HG02759 (cell line): ENCODE results near the gene RALB.

Experiments used
- ATAC-seq: cut with Tn5 transposase; IDR thresholded peaks from one replicate; pipeline ENCODE4 v1.9.1; 2021; ENCODE audit warnings: mild to moderate bottlenecking, moderate library complexity; ENCODE audit not compliant: unreplicated experiment

RALB gene

GRCh38 chr2:120262150-120262549 lies 9.5 kb downstream of the RALB start:
- no peak for ATAC-seq

- no peak for ATAC-seq
These were observed 10.2 kb downstream of the RALB start for GRCh38 chr2:120262761-120263428.

- ATAC-seq, result peak; percentile 45
These were observed 12.4 kb downstream of the RALB start for GRCh38 chr2:120265006-120265405.

- no peak for ATAC-seq
These were observed 14.7 kb downstream of the RALB start for GRCh38 chr2:120267348-120267747.

DNA sequence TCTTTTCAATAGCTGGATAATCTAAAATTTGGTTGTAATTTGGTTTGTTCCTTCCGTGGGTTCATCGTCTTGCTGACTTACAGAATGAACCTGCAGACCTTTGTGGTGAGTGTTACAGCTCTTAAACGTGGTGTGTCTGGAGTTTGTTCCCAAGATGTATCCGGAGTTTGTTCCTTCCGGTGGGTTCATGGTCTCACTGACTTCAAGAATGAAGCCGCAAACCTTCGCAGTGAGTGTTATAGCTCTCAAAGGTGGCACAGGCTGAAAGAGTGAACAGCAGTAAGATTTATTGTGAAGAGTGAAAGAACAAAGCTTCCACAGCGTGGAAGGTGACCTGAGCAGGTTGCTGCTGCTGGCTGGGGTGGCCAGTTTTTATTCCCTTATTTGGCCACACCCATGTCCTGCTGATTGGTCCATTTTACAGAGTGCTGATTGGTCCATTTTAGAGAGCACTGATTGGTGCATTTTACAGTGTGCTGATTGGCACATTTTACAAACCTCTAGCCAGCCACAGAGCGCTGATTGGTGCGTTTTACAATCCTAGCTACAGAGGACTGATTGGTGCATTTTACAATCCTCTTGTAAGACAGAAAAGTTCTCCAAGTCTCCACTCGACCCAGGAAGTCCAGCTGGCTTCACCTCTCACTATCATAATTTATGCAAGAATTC lies 16.6 kb downstream of the RALB start:
- ATAC-seq, result no peak

DNA sequence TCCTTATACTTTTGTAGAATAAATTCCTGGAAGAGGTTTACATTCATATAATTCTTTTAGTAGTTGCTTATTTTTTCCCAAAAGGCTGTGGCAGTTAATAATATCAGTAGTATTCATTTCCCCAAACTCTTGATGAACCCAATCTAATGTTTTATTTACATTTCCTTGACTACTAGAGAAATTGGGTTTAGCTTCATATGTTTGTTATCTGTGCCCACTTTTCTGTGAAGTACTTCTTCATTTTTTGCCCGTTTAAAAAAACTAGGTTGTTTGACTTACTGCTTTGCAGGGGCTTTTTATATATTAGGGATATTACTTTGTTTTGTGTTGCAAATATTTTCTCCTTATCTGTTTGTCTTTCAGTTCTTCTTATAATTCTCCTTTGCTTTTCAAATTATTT lies 17.2 kb downstream of the RALB start:
- ATAC-seq, result no peak

DNA sequence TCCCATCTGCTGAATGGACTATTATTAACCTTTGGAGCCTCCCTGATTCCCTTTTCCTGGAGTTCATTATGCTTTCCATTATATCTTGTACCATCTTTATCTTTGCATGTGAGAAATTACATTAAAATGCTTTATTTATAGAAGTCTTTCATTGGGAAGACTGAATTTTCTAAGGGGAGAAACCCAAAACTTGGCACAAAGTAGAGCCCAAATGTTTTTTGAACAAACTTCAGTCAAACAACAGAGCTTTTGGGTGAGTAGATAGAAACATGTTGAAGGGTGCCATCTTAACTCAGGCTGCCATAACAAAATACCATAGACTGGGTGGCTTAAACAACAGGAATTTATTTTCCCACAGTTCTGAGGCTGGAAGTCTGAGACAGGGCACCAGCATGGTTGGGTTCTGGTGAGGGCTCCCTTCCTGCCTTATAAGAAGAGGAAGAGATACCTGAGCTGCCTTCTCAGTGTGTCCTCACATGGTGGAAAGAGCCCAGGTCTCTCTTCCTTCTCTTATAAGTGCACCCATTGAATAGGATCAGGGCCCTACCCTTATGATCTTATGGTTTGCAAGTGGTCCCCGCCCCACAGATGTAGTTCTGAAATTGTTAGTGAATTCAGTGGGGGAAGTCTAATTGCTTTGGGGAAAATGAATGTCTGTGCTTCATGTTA lies 19.2 kb downstream of the RALB start:
- ATAC-seq, result no peak

GRCh38 chr2:120272763-120273481 lies 20.3 kb downstream of the RALB start:
- ATAC-seq, result no peak

GRCh38 chr2:120275617-120276400 lies 23.2 kb downstream of the RALB start:
- no peak for ATAC-seq

DNA sequence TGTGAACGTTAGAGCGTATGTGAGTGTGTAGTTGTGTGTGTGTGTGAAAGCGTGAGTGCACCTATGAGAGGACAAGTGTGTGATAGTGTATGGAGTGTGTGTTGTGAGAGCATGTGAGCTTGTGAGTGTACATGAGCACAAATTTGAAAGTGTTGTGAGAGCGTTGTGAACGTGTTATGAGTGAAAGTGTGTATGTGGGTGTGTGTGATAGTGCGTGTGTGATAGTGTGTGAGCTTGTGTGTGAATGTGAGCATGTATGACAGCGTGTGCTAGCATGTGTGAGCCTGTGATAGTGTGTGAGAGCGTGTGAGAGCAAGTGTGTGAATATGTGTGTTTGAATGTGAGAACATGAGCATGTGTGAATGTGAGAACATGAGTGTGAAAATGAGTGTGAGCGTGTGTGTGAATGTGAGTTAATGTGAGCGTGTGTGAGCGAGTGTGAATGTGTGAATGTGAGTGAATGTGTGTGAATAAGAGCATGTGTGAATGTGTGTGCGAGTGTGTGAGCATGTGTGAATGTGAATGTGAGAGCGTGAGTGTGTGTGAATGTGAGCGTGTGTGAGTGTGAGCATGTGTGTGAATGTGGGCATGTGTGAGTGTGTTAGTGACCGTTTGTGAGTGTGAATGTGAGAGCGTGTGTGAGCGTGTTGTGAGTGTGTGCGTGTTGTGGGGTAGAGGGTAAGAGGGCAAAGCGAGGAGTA lies 25.0 kb downstream of the RALB start:
- ATAC-seq, result no peak

GRCh38 chr2:120278901-120279300 lies 26.2 kb downstream of the RALB start:
- ATAC-seq, result no peak

- ATAC-seq, result no peak
These were observed 27.1 kb downstream of the RALB start for GRCh38 chr2:120279708-120280107.

GRCh38 chr2:120283649-120284048 lies 31.0 kb downstream of the RALB start:
- ATAC-seq, result no peak

DNA sequence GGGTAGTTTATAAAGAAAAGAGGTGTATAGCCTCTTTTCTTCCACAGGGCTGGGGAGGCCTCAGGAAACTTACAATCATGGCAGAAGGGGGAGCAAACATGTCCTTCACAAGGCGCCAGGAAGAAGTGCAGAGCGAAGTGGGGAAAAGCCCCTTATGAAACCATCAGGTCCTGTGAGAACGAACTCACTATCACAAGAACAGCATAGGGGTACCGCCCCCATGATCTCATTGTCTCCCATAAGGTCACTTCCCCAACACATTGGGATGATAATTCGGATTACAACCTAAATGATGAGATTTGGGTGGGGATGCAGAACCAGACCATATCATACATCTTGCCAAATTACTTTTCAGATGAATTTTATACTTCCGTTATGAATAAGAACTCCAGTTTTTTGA lies 32.4 kb downstream of the RALB start:
- ATAC-seq, result no peak

DNA sequence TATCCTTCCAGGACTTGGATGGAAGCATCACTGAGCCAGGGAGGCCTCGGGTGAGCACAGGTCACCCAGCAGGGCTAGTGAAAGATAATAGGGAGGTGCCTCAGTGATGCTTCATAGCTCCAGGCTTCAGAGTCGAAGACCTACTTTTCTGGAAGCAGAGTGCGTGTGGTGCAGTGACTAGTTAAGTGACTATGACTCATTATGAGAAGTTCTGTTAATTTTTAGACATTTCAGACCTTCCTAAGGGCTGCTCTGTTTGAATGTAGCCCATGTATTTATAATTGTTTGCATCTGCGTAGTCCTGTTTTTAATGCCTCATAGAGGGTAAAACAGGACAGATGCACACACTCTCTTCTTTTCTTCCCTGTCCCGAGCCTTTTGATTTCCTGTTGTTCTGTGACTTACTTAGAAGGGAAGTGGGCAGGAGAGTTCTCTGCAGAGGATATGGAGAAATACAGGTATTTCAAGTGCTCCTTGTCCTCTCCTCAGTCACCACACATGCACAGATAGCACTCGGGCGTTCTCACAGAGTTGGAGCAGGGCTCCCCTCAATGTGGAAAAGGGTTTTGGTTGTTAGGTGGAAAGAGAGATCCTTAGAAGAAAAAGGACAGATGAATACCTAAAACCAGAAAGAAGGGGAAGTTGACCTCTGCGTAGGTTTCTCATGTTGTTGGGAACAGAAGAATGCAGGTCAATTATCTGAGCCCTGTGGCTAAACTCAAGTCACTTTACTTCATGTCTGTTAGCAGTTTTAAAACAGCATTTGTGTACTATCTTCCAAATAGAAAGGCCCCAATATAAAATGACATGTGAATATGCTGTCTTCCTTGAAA lies 34.7 kb downstream of the RALB start:
- ATAC-seq, result peak; percentile 99

- ATAC-seq, result no peak
These were observed 35.3 kb downstream of the RALB start for GRCh38 chr2:120288016-120288373.

DNA sequence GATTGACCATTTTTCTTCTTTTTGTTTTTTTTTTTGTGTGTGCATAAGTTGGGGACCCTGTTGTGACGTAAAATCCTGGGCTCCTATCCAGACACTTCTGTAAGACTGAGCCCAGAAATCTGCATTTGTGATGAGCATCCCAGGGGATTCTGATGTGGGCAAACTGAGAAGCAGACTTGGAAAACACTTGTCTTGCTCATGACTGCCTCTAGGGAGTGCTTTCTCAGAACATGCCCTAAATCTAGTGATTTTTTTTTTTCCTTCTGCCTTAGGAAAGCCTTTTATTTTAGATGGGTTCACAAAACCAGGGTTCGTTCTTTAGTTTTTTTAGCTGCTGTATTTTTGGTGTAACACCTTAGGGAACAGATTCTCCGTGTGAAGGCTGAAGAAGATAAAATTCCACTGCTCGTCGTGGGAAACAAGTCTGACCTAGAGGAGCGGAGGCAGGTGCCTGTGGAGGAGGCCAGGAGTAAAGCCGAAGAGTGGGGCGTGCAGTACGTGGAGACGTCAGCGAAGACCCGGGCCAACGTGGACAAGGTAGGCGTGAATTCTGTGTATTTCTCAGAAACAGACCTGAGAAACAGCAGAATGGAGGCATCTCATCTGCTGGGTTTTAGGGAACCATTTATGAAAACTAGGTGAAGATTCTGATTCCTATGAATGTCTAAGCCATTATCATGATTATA lies 36.7 kb downstream of the RALB start:
- no peak for ATAC-seq

DNA sequence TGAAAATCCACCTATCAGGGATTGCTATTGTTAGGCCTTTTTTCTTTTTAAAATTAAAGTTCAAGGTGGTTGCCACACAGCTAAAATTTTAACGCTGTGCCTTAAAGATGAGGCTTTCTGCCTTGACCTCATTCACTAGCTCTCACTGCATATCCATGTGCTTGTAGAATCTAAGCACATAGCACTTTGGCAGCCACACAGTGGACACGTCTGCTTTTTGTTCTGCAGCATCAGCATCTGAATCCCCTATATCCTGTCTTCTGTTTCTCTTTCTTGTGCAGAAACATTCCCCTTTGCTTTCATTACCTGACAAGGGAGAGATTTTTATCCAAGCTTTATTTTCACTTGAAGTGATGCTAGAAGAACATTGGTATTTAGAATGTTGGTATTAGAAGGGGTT lies 38.1 kb downstream of the RALB start:
- ATAC-seq, result no peak
